Vagina (tissue), 2 donors: Measurements from ENCODE around the gene ARFGAP3.

Source experiments
- POLR2AphosphoS5 ChIP-seq, 2 donors: sonication (generic); formaldehyde crosslinking; IDR thresholded peaks; one replicate each; pipeline ENCODE4 v1.9.0; 2017; ENCODE audit warnings: antibody characterized with exemption in 2 of 2, mild to moderate bottlenecking in 2 of 2, low read depth in 1 of 2; ENCODE audit not compliant: insufficient read depth in 1 of 2
- TF ChIP-seq, protein P1 (sequence below), 3 experiments: fragments of 450-650 bp in 2 of 3; fragments of 200-600 bp in 1 of 3; sonication (generic) in 1 of 3; IDR thresholded peaks; one replicate each; pipeline ENCODE4 v1.5.1; 2017 to 2019; ENCODE audit warnings: antibody characterized with exemption in 3 of 3, mild to moderate bottlenecking in 2 of 3, moderate library complexity in 2 of 3

DNA sequence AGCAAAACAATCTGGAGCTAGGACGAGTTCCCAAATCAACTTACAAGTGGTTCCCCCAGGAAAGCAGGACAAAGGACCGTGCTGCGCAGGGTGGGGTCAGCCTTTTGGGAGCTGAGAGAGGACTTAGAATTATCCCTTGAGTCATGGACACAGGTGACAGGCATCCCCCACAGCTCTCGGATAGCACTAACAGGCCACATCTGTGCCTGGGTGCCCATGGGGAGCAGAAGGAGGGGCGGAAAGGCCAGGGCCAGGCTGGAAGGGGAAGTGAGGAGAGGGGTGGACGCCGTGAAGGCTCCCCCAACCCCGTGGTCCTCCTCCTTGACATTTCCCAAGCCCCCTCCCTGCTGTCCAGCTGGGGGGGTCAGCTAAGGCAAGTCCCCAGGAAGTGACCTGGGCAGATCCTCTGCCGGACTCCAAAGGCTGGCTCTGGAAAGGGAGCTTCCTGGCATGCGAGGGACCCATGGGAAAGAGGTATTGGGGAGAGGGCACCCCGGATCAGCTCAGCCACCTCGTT is 104.8 kb downstream of the ARFGAP3 start:
- TF ChIP-seq, protein P1, sequence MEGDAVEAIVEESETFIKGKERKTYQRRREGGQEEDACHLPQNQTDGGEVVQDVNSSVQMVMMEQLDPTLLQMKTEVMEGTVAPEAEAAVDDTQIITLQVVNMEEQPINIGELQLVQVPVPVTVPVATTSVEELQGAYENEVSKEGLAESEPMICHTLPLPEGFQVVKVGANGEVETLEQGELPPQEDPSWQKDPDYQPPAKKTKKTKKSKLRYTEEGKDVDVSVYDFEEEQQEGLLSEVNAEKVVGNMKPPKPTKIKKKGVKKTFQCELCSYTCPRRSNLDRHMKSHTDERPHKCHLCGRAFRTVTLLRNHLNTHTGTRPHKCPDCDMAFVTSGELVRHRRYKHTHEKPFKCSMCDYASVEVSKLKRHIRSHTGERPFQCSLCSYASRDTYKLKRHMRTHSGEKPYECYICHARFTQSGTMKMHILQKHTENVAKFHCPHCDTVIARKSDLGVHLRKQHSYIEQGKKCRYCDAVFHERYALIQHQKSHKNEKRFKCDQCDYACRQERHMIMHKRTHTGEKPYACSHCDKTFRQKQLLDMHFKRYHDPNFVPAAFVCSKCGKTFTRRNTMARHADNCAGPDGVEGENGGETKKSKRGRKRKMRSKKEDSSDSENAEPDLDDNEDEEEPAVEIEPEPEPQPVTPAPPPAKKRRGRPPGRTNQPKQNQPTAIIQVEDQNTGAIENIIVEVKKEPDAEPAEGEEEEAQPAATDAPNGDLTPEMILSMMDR (IDR thresholded peaks at IDR 0.05), result no peak
- no peak for TF ChIP-seq POLR2AphosphoS5 (IDR thresholded peaks at IDR 0.05; ENCODE audit: insufficient read depth in 1 of 2, low read depth in 1 of 2)
